BLaER1 treated with 17β-estradiol and CSF1 and Interleukin-3, amounts not matched to agents 10 nM and 100 nM (cell line): Measurements from ENCODE around the gene VPS26B.

ENCODE experiments used
- H3K27ac ChIP-seq, 11 experiments: shearing (Covaris generic); formaldehyde crosslinking; 2 replicates each; pipeline ENCODE4 v1.8.1; 2022
- H3K27me3 ChIP-seq, 11 experiments: shearing (Covaris generic); formaldehyde crosslinking; 2 replicates each; pipeline ENCODE4 v1.8.1; 2022
- H3K36me3 ChIP-seq, 11 experiments: shearing (Covaris generic); formaldehyde crosslinking; 2 replicates each; pipeline ENCODE4 v1.8.1; 2022
- H3K4me1 ChIP-seq, 10 experiments: shearing (Covaris generic); formaldehyde crosslinking; 2 replicates each; pipeline ENCODE4 v1.8.1; 2022
- H3K4me2 ChIP-seq, 11 experiments: shearing (Covaris generic); formaldehyde crosslinking; 2 replicates each; pipeline ENCODE4 v1.8.1; 2022
- H3K4me3 ChIP-seq, 10 experiments: shearing (Covaris generic); formaldehyde crosslinking; 2 replicates each; pipeline ENCODE4 v1.8.1; 2022
- H3K9ac ChIP-seq, 11 experiments: shearing (Covaris generic); formaldehyde crosslinking; 2 replicates each; pipeline ENCODE4 v1.8.1; 2022
- H3K9me3 ChIP-seq, 11 experiments: shearing (Covaris generic); formaldehyde crosslinking; replicated peaks in 1 of 11; 2 replicates each; pipeline ENCODE4 v1.8.1; 2022
- H4K20me1 ChIP-seq, 11 experiments: shearing (Covaris generic); formaldehyde crosslinking; 2 replicates each; pipeline ENCODE4 v1.8.1; 2022
- Cebpa-rat ChIP-seq, 11 experiments: shearing (Covaris generic); IDR thresholded peaks; 2 replicates each; pipeline ENCODE4 v1.8.1; 2022

The VPS26B gene

GRCh38 chr11:134293119-134294113 lies 68.9 kb downstream of the VPS26B start:
- no peak overlapping the region for H3K9ac ChIP-seq
- H3K27me3 ChIP-seq: no peaks in the 10 kb centered on the region
- H3K36me3 ChIP-seq: no peaks in the 10 kb centered on the region
- no peak overlapping the region for H3K4me3 ChIP-seq
- peaks cover 0 to 16% (median 7%) of the 10 kb centered on the region in 10 experiments; a peak in 6 of 20 replicates for H3K4me1 ChIP-seq
- no peak overlapping the region for H3K27ac ChIP-seq
- no peak overlapping the region for H3K4me2 ChIP-seq
- no peaks in the 10 kb centered on the region for H4K20me1 ChIP-seq
- no peak for TF ChIP-seq Cebpa-rat (IDR thresholded peaks at IDR 0.05)
- H3K9me3 ChIP-seq: no peaks in the 10 kb centered on the region

GRCh38 chr11:134294664-134295063 lies 70.2 kb downstream of the VPS26B start:
- Histone ChIP-seq H4K20me1 (no peaks in the 10 kb centered on the region), H3K9ac (no peak overlapping the region), H3K9me3 (no peaks in the 10 kb centered on the region), H3K4me1 (peaks cover 0 to 15% (median 7%) of the 10 kb centered on the region in 10 experiments; a peak in 6 of 20 replicates), H3K4me3 (no peak overlapping the region), H3K4me2 (no peak overlapping the region), H3K27ac (no peak overlapping the region), H3K27me3 (no peaks in the 10 kb centered on the region), H3K36me3 (no peaks in the 10 kb centered on the region)
- no peak for TF ChIP-seq Cebpa-rat (IDR thresholded peaks at IDR 0.05)
